Small intestine (tissue), 7 donors: ENCODE measurements around the gene DISP3. TPM values are rescaled to one million over a fixed set of nuclear protein-coding genes. Genes with fewer than 3 reads are reported as not detected.

Source experiments
- DNase-seq, 2 donors: peaks; one replicate each; pipeline versions ENCODE4 v3.0.0 to v3.0.0-alpha.2; 2013
- FAIRE-seq: peaks from 2 replicates; lab custom pipeline; 2012; peaks lifted over from hg19 to GRCh38; lab: Jason Lieb, UNC
- H3K27ac ChIP-seq, 3 donors: one replicate each; pipeline ENCODE4 v1.5.1; 2013; ENCODE audit warnings: low read length in 2 of 3, mild to moderate bottlenecking in 2 of 3, control low read depth in 1 of 3, inconsistent platforms in 1 of 3, low read depth in 1 of 3, moderate library complexity in 1 of 3
- H3K27me3 ChIP-seq, 3 donors: one replicate each; pipeline ENCODE4 v1.6.1; 2013; ENCODE audit warnings: low read length in 3 of 3, inconsistent platforms in 1 of 3; ENCODE audit not compliant: control insufficient read depth in 3 of 3, insufficient read depth in 3 of 3
- H3K36me3 ChIP-seq, 3 donors: one replicate each; pipeline ENCODE4 v1.6.1; 2013; ENCODE audit warnings: low read length in 3 of 3, inconsistent platforms in 1 of 3, low read depth in 1 of 3, mild to moderate bottlenecking in 1 of 3, moderate library complexity in 1 of 3; ENCODE audit not compliant: control insufficient read depth in 3 of 3, insufficient read depth in 2 of 3
- H3K4me1 ChIP-seq, 3 donors: one replicate each; pipeline ENCODE4 v1.6.1; 2013; ENCODE audit warnings: low read length in 2 of 3, inconsistent platforms in 1 of 3, low read depth in 1 of 3, mild to moderate bottlenecking in 1 of 3, moderate library complexity in 1 of 3; ENCODE audit not compliant: control insufficient read depth in 3 of 3, insufficient read depth in 2 of 3
- H3K4me3 ChIP-seq, 3 donors: one replicate each; pipeline ENCODE4 v1.5.1; 2013; ENCODE audit warnings: low read length in 3 of 3, control low read depth in 1 of 3, inconsistent platforms in 1 of 3, low read depth in 1 of 3, mild to moderate bottlenecking in 1 of 3, moderate library complexity in 1 of 3
- H3K9me3 ChIP-seq, 2 donors: one replicate each; pipeline ENCODE4 v1.6.1; 2013; ENCODE audit warnings: low read depth in 1 of 2, low read length in 1 of 2; ENCODE audit not compliant: control insufficient read depth in 2 of 2, insufficient read depth in 1 of 2
- WGBS, 3 donors: extraction: QIAGEN DNeasy Blood & Tissue Kit; methylation state at CpG; one replicate each; pipeline ENCODE4 v1.1.7; 2013; 5-methylcytosine and 5-hydroxymethylcytosine counted together
- polyA plus RNA-seq, 4 donors: library from polyadenylated mRNA; stranded (reverse) in 3 of 4; unstranded in 1 of 4; fragments of 200-250 nt in 3 of 4; fragments of 120-200 nt in 1 of 4; gene quantifications; one replicate each; pipeline versions ENCODE4 v1.2.1 to v1.2.3, GENCODE V29; 2013
- donor health status: healthy with polysubstance abuse.
- donor health status: control.
- donor health status: control.
- donor health status: Bipolar disorder and iron deficiency.
- donor health status: healthy.

DISP3 gene
- polyA plus RNA-seq, 4 donors, result 0.54 to 0.61 TPM; not detected in 2

DNA sequence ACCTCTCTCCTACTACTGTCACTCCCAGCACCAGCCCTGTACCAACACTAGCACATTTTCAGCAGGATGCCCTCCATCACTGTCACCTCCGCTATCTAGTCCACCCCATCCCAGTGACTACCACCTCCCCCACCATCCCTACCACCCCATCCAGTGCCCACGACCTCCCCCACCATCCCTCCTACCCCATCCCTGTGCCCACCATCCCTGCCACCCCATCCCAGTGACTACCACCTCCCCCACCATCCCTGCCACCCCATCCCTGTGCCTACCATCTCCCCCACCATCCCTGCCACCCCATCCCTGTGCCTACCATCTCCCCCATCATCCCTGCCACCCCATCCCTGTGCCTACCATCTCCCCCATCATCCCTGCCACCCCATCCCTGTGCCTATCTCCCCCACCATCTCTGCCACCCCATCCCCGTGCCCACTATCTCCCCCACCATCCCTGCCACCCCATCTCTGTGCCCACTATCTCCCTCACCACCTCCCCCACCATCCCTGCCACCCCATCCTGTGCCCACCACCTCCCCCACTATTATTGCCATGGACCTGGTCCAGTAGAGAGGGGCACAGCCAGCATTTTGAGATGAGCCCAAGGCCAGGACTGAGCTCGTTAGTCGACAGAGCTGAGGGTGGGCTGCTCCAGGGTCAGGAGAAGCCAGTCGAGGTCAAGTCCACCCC is 45.7 kb downstream of the DISP3 start:
- WGBS, 3 donors, result 54 to 69% (median 61%) methylated on average over 6 of the region's 6 CpGs
- Histone ChIP-seq H3K27me3 (no peaks in the 10 kb centered on the region), H3K27ac (no peak overlapping the region), H3K4me1 (no peaks in the 10 kb centered on the region), H3K9me3 (no peaks in the 10 kb centered on the region), H3K4me3 (no peak overlapping the region), H3K36me3 (no peaks in the 10 kb centered on the region)
- DNase-seq, result no peak
- FAIRE-seq, result no peak

GRCh38 chr1:11525151-11525505 is 46.2 kb downstream of the DISP3 start:
- DNase-seq (no peak), FAIRE-seq (no peak)
- no peaks in the 10 kb centered on the region for H3K4me1 ChIP-seq
- no peaks in the 10 kb centered on the region for H3K36me3 ChIP-seq
- H3K9me3 ChIP-seq, result no peaks in the 10 kb centered on the region
- 84% methylated on average over 8 of the region's 8 CpGs for WGBS, 3 donors
- H3K27me3 ChIP-seq, result no peaks in the 10 kb centered on the region
- no peak overlapping the region for H3K4me3 ChIP-seq
- H3K27ac ChIP-seq, result no peak overlapping the region

DNA sequence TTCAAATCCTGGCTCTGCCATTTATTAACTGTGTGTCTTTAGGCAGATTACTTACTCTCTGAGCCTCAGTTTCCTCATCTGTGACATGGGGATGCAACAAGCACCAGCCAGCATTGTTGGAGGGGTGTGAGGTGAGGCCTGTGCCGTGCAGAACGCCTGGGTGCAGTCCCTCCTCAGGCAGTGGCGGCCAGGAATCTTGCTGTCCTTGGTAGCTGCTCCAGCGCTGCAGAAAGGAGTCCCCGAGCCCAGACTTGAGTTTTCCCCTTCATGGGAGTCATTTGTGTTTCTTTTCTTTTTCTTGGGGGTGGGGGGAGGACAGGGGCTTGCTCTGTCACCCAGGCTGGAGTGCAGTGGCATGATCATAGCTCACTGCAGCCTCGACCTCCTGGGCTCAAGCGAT is 46.6 kb downstream of the DISP3 start:
- Histone ChIP-seq H3K27ac (no peak overlapping the region), H3K27me3 (no peaks in the 10 kb centered on the region), H3K9me3 (no peaks in the 10 kb centered on the region), H3K4me1 (no peaks in the 10 kb centered on the region), H3K4me3 (no peak overlapping the region), H3K36me3 (no peaks in the 10 kb centered on the region)
- 66 to 79% (median 76%) methylated on average over 7 of the region's 7 CpGs for WGBS, 3 donors
- FAIRE-seq (no peak), DNase-seq (no peak)

- DNase-seq (no peak), FAIRE-seq (no peak)
- no peaks in the 10 kb centered on the region for H3K9me3 ChIP-seq
- 76 to 82% (median 80%) methylated on average over 26 of the region's 26 CpGs for WGBS, 3 donors
- H3K4me1 ChIP-seq, result no peaks in the 10 kb centered on the region
- no peaks in the 10 kb centered on the region for H3K27me3 ChIP-seq
- no peak overlapping the region for H3K27ac ChIP-seq
- no peaks in the 10 kb centered on the region for H3K36me3 ChIP-seq
- H3K4me3 ChIP-seq, result no peak overlapping the region
Observed at GRCh38 chr1:11526071-11526895, 47.3 kb downstream of the DISP3 start.

- DNase-seq (no peak), FAIRE-seq (no peak)
- Histone ChIP-seq H3K27ac (no peak overlapping the region), H3K36me3 (no peaks in the 10 kb centered on the region), H3K9me3 (no peaks in the 10 kb centered on the region), H3K4me3 (no peak overlapping the region), H3K27me3 (no peaks in the 10 kb centered on the region), H3K4me1 (no peaks in the 10 kb centered on the region)
- WGBS, 3 donors, result 84 to 87% (median 84%) methylated on average over 13 of the region's 13 CpGs
Observed at GRCh38 chr1:11527541-11528452, 48.8 kb downstream of the DISP3 start.

DNA sequence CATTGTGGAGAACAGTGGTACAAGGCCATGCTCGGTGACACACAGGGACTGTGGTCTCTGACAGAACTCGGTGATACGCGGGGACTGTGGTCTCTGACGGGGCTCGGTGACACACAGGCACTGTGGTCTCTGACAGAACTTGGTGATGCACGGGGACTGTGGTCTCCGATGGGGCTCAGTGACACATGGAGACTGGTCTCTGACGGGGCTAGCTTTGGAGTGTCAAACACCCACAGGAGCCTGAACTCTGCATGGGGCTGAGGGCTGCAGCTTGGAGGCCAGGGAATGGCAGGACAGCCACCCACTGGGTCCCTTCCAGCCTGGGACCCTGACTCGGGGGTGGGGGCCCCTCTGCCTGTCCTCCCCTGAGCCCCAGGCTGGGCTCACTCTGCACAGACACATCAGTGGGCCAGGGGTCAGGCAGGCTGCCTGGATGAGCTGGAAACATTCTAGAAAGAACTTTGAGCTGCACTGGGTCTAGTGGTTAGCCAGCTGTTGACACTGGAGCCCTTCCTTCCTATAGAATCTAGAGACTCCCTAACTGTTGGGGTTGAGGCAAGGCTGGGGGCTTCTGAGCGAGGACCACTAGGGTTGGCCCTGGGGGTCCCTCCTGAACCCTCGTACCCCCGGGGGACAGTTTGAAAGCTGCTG is 49.8 kb downstream of the DISP3 start:
- DNase-seq, result no peak
- Histone ChIP-seq H3K27ac (no peak overlapping the region), H3K4me1 (no peaks in the 10 kb centered on the region), H3K4me3 (no peak overlapping the region), H3K9me3 (no peaks in the 10 kb centered on the region), H3K36me3 (no peaks in the 10 kb centered on the region), H3K27me3 (no peaks in the 10 kb centered on the region)
- 68 to 82% (median 68%) methylated on average over 13 of the region's 13 CpGs for WGBS, 3 donors
- no peak for FAIRE-seq

- no peaks in the 10 kb centered on the region for H3K27me3 ChIP-seq
- FAIRE-seq, result no peak
- no peak overlapping the region for H3K27ac ChIP-seq
Observed at GRCh38 chr1:11529330-11529729, 50.4 kb downstream of the DISP3 start.

More at GRCh38 chr1:11529330-11529729, 50.4 kb downstream of the DISP3 start:
- no peaks in the 10 kb centered on the region for H3K36me3 ChIP-seq
- DNase-seq, result no peak
- no peak overlapping the region for H3K4me3 ChIP-seq
- no peaks in the 10 kb centered on the region for H3K9me3 ChIP-seq
- H3K4me1 ChIP-seq, result no peaks in the 10 kb centered on the region
- 85 to 87% (median 86%) methylated on average over 10 of the region's 10 CpGs for WGBS, 3 donors
